ENCODE results near the gene MTMR2.

- TF ChIP-seq POLR2A (IDR thresholded peaks at IDR 0.05; ENCODE audit: low read length) (no peak), GATA1 (IDR thresholded peaks at IDR 0.05; ENCODE audit: low read depth, low read length) (no peak)
These were observed 91.1 kb downstream of the MTMR2 start for GRCh38 chr11:95832763-95833162.
